DND-41 (cell line): Measurements from ENCODE around the gene PLXNA4.

Source experiments
- ATAC-seq: fragments of 200-7000 bp; cut with Tn5 transposase; 3 replicates; pipeline ENCODE4 v1.9.1; 2021; ENCODE audit warnings: low read depth; ENCODE audit not compliant: insufficient read depth
- DNase-seq: peaks from one replicate; pipeline ENCODE4 v3.0.0-alpha.2; 2020
- H2AFZ ChIP-seq: 2 replicates; pipeline ENCODE4 v1.6.0; 2012; ENCODE audit warnings: low read depth, low read length
- H3K27ac ChIP-seq: 2 replicates; pipeline ENCODE4 v1.5.1; 2012; ENCODE audit warnings: low read length, inconsistent platforms
- H3K27me3 ChIP-seq: fragments of 200-600 bp; sonication (generic); 2 replicates; pipeline ENCODE4 v1.6.0; 2012; ENCODE audit warnings: low read length, mild to moderate bottlenecking, inconsistent platforms; ENCODE audit not compliant: insufficient read depth, poor library complexity
- H3K36me3 ChIP-seq: 2 replicates; pipeline ENCODE4 v1.5.1; 2012; ENCODE audit warnings: low read length, inconsistent platforms; ENCODE audit not compliant: insufficient read depth
- H3K4me1 ChIP-seq: 2 replicates; pipeline ENCODE4 v1.5.1; 2012; ENCODE audit warnings: mild to moderate bottlenecking, low read length; ENCODE audit not compliant: insufficient read depth
- H3K4me2 ChIP-seq: 2 replicates; pipeline ENCODE4 v1.6.0; 2012; ENCODE audit warnings: mild to moderate bottlenecking, moderate library complexity, low read length, inconsistent platforms; ENCODE audit not compliant: insufficient read depth
- H3K4me3 ChIP-seq, 2 experiments: fragments of 200-600 bp in 1 of 2; shearing (Covaris generic) in 1 of 2; 2 replicates each; pipeline ENCODE4 v1.5.1; 2012 to 2016; ENCODE audit warnings: inconsistent platforms in 2 of 2, low read length in 2 of 2, mild to moderate bottlenecking in 2 of 2, low read depth in 1 of 2, moderate library complexity in 1 of 2
- H3K79me2 ChIP-seq: 2 replicates; pipeline ENCODE4 v1.6.0; 2012; ENCODE audit warnings: low read length, inconsistent platforms; ENCODE audit not compliant: insufficient read depth
- H3K9ac ChIP-seq: 2 replicates; pipeline ENCODE4 v1.6.0; 2012; ENCODE audit warnings: low read depth, mild to moderate bottlenecking, inconsistent platforms, low read length, moderate library complexity
- H3K9me3 ChIP-seq: 2 replicates; pipeline ENCODE4 v1.5.1; 2012; ENCODE audit warnings: low read length, moderate library complexity, mild to moderate bottlenecking, inconsistent platforms; ENCODE audit not compliant: insufficient read depth, severe bottlenecking
- H4K20me1 ChIP-seq: 2 replicates; pipeline ENCODE4 v1.6.0; 2012; ENCODE audit warnings: low read length; ENCODE audit not compliant: insufficient read depth
- EZH2 ChIP-seq: IDR thresholded peaks from 3 replicates; pipeline ENCODE4 v1.6.1; 2012; ENCODE audit warnings: borderline replicate concordance, low read depth, mild to moderate bottlenecking, moderate library complexity, low read length, inconsistent platforms; ENCODE audit not compliant: severe bottlenecking
- TF ChIP-seq, protein P1 (sequence below): IDR thresholded peaks from 2 replicates; pipeline ENCODE4 v1.5.1; 2012; ENCODE audit warnings: borderline replicate concordance, low read length, moderate library complexity, mild to moderate bottlenecking; ENCODE audit not compliant: poor library complexity, severe bottlenecking; ENCODE audit errors: extremely low read depth

PLXNA4 gene

DNA sequence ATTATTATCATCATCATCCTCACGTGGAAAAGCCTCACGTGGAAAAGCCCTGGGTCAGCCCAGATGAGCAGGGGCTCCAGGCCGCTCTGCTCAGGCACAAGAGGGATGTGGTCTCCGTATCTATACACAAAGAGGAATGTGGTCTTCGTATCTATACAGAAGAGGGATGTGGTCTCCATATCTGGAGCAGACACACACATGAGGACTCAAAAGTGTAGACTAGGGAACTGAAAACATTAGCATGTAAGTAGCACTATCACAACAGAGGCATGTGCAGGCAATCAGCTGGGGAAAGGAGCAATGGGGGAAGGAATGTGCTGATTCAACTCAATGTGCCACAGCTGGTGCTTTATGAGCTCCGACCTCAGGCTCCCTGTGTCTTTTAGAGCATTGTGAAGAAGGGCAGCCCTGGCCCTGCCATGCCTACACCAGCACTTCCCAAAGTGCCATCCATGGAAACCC lies 86.5 kb downstream of the PLXNA4 start:
- Histone ChIP-seq H3K4me1 (no peaks in the 10 kb centered on the region), H3K9me3 (no peaks in the 10 kb centered on the region), H3K9ac (no peak overlapping the region), H3K4me2 (no peak overlapping the region), H3K27ac (no peak overlapping the region), H3K79me2 (no peaks in the 10 kb centered on the region), H3K27me3 (no peaks in the 10 kb centered on the region), H3K36me3 (no peaks in the 10 kb centered on the region), H3K4me3 (no peak overlapping the region), H4K20me1 (no peaks in the 10 kb centered on the region), H2AFZ (no peak overlapping the region)
- no peak for DNase-seq
- no peak for TF ChIP-seq EZH2
- TF ChIP-seq, protein P1, sequence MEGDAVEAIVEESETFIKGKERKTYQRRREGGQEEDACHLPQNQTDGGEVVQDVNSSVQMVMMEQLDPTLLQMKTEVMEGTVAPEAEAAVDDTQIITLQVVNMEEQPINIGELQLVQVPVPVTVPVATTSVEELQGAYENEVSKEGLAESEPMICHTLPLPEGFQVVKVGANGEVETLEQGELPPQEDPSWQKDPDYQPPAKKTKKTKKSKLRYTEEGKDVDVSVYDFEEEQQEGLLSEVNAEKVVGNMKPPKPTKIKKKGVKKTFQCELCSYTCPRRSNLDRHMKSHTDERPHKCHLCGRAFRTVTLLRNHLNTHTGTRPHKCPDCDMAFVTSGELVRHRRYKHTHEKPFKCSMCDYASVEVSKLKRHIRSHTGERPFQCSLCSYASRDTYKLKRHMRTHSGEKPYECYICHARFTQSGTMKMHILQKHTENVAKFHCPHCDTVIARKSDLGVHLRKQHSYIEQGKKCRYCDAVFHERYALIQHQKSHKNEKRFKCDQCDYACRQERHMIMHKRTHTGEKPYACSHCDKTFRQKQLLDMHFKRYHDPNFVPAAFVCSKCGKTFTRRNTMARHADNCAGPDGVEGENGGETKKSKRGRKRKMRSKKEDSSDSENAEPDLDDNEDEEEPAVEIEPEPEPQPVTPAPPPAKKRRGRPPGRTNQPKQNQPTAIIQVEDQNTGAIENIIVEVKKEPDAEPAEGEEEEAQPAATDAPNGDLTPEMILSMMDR, result no peak
- no peak for ATAC-seq

DNA sequence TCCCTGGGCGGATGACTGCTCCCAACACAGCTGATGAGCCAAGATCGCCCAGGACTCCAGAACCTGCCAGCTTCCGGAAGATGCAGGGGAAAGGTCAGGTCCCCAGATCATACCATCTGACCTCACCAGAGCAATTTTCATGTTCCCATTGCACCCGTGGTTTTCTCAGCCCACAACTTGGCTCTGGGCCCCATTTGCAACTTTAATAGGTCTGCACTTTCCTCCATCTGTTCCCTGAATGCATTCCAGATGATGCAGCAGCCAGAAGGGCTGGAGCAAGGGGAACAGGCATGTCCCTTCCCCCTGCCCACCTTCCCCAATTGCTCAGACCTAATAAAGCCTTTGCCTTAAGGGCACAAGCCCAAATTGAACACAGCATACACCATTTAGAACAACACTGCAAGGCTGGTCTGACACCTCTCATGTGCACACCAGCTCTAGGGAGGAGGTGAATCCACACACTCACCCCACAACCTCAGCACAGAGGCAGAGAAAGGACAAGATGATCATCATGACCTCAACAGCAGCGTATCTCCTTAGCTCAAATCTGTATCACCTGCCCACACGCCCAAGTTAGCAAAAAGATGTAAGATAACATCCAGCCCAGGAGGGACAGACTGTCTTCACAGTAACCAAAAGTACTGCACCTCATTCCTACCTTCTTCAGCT lies 87.5 kb downstream of the PLXNA4 start:
- H3K4me3 ChIP-seq, result no peak overlapping the region
- no peaks in the 10 kb centered on the region for H3K36me3 ChIP-seq
- H3K9me3 ChIP-seq, result no peaks in the 10 kb centered on the region
- no peak for TF ChIP-seq EZH2
- TF ChIP-seq, protein P1, result no peak
- H3K9ac ChIP-seq, result no peak overlapping the region
- no peak overlapping the region for H3K27ac ChIP-seq
- DNase-seq, result no peak
- H3K79me2 ChIP-seq, result no peaks in the 10 kb centered on the region
- H2AFZ ChIP-seq, result no peak overlapping the region
- no peak for ATAC-seq
- H3K4me2 ChIP-seq, result no peak overlapping the region
- no peaks in the 10 kb centered on the region for H4K20me1 ChIP-seq
- H3K4me1 ChIP-seq, result no peaks in the 10 kb centered on the region
- no peaks in the 10 kb centered on the region for H3K27me3 ChIP-seq

DNA sequence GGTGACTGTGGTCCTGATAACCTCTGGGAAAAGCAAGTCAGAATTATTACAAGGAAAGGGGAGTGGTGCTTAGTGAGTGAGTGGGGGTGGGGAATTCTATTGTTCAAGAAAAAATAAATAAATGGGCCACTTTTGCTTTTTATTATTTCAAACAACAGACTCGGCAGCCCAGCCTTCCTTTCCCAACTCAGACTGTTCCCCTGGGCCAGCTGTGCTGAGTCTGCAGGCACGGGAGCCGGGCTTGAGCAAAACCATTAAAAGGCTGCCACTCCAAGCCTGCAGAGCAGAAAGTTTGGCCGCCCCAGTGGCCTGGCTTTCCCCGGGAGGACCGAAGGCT lies 90.0 kb downstream of the PLXNA4 start:
- Histone ChIP-seq H3K4me3 (no peak overlapping the region), H3K9me3 (no peaks in the 10 kb centered on the region), H3K4me2 (no peak overlapping the region), H4K20me1 (no peaks in the 10 kb centered on the region), H3K27ac (no peak overlapping the region), H3K36me3 (no peaks in the 10 kb centered on the region), H3K79me2 (no peaks in the 10 kb centered on the region), H3K27me3 (no peaks in the 10 kb centered on the region), H2AFZ (no peak overlapping the region), H3K9ac (no peak overlapping the region), H3K4me1 (no peaks in the 10 kb centered on the region)
- ATAC-seq (no peak), DNase-seq (no peak)
- TF ChIP-seq, protein P1, result no peak
- TF ChIP-seq EZH2, result no peak
